IMR-90 (cell line): Measurements from ENCODE around the gene NOSTRIN. TPM values are rescaled to one million over a fixed set of nuclear protein-coding genes. Genes with fewer than 3 reads are reported as not detected.

Experiments used
- ATAC-seq: fragments of 200-7000 bp; cut with Tn5 transposase; 2 replicates; pipeline ENCODE4 v1.9.1; 2020; ENCODE audit warnings: low read depth, mild to moderate bottlenecking, moderate library complexity
- BruUV-seq: library from RNA; stranded (reverse); fragments of 400-500 nt; replicated peaks from 2 replicates; lab custom pipeline; 2021; lab: Mats Ljungman, UMichigan
- CTCF ChIA-PET: fragments of 300-600 bp; formaldehyde crosslinking; extraction: SDS; loops from one replicate; lab custom pipeline; 2021; ENCODE audit warnings: antibody characterized with exemption; lab: Yijun Ruan, JAX
- POLR2A ChIA-PET: fragments of 300-600 bp; sonication (Branson Sonifier 250); formaldehyde crosslinking; loops from one replicate; lab custom pipeline; 2022; ENCODE audit warnings: antibody characterized with exemption; ENCODE audit not compliant: unreplicated experiment; lab: Charles Lee
- DNase-seq: peaks from one replicate; pipeline ENCODE4 v3.0.0; 2013
- H2AFZ ChIP-seq: replicated peaks from 2 replicates; pipeline ENCODE3; 2013; ENCODE audit warnings: low read length, mild to moderate bottlenecking; ENCODE audit not compliant: poor library complexity
- H2AK5ac ChIP-seq: 2 replicates; pipeline ENCODE4 v1.6.1; 2013; ENCODE audit warnings: low read depth, low read length, inconsistent platforms
- H2AK9ac ChIP-seq: replicated peaks from 2 replicates; pipeline ENCODE3; 2013; ENCODE audit warnings: mild to moderate bottlenecking, low read depth, low read length, moderate library complexity; ENCODE audit not compliant: poor library complexity
- H2BK120ac ChIP-seq: 2 replicates; pipeline ENCODE4 v1.6.1; 2013; ENCODE audit warnings: low read depth, low read length, inconsistent platforms
- H2BK15ac ChIP-seq: 3 replicates; pipeline ENCODE4 v1.6.1; 2013; ENCODE audit warnings: low read depth, low read length, inconsistent platforms
- H2BK20ac ChIP-seq: 2 replicates; pipeline ENCODE4 v1.6.1; 2013; ENCODE audit warnings: low read depth, mild to moderate bottlenecking, inconsistent platforms, low read length, moderate library complexity
- H2BK5ac ChIP-seq: 2 replicates; pipeline ENCODE4 v1.6.1; 2013; ENCODE audit warnings: mild to moderate bottlenecking, low read depth, low read length, inconsistent platforms; ENCODE audit not compliant: poor library complexity, severe bottlenecking
- H3K14ac ChIP-seq: replicated peaks from 2 replicates; pipeline ENCODE4 v1.6.1; 2013; ENCODE audit warnings: low read depth, low read length, inconsistent platforms
- H3K18ac ChIP-seq: 2 replicates; pipeline ENCODE4 v1.6.1; 2013; ENCODE audit warnings: low read depth, low read length, control low read depth
- H3K23ac ChIP-seq: 2 replicates; pipeline ENCODE4 v1.6.1; 2013; ENCODE audit warnings: low read depth, low read length, inconsistent platforms
- H3K27ac ChIP-seq: 2 replicates; pipeline ENCODE4 v1.5.1; 2013; ENCODE audit warnings: mild to moderate bottlenecking, control low read depth, low read length; ENCODE audit not compliant: insufficient read depth
- H3K27me3 ChIP-seq: 2 replicates; pipeline ENCODE4 v1.6.1; 2013; ENCODE audit warnings: low read length; ENCODE audit not compliant: control insufficient read depth, insufficient read depth
- H3K36me3 ChIP-seq: 2 replicates; pipeline ENCODE4 v1.6.1; 2013; ENCODE audit warnings: low read length, mixed read lengths; ENCODE audit not compliant: control insufficient read depth, insufficient read depth
- H3K4ac ChIP-seq: 2 replicates; pipeline ENCODE4 v1.6.1; 2013; ENCODE audit warnings: low read depth, low read length, inconsistent platforms
- H3K4me1 ChIP-seq: 2 replicates; pipeline ENCODE4 v1.6.1; 2013; ENCODE audit warnings: low read length, mixed read lengths; ENCODE audit not compliant: control insufficient read depth, insufficient read depth
- H3K4me2 ChIP-seq: 2 replicates; pipeline ENCODE4 v1.6.1; 2013; ENCODE audit warnings: low read depth, mild to moderate bottlenecking, control low read depth, low read length, moderate library complexity
- H3K4me3 ChIP-seq: 2 replicates; pipeline ENCODE4 v1.5.1; 2013; ENCODE audit warnings: low read depth, mild to moderate bottlenecking, control low read depth, low read length, moderate library complexity; ENCODE audit not compliant: insufficient read depth
- H3K56ac ChIP-seq: 2 replicates; pipeline ENCODE4 v1.6.1; 2013; ENCODE audit warnings: low read length, inconsistent platforms; ENCODE audit not compliant: insufficient read depth; ENCODE audit errors: extremely low read depth
- H3K79me1 ChIP-seq, 2 experiments: 2 replicates each; pipeline ENCODE4 v1.6.1; 2013; ENCODE audit warnings: low read length in 2 of 2, inconsistent platforms in 1 of 2, low read depth in 1 of 2
- H3K9ac ChIP-seq: 2 replicates; pipeline ENCODE4 v1.6.1; 2013; ENCODE audit warnings: low read depth, low read length, control low read depth
- H3K9me1 ChIP-seq: 2 replicates; pipeline ENCODE4 v1.6.1; 2013; ENCODE audit warnings: low read length, inconsistent platforms; ENCODE audit not compliant: insufficient read depth
- H3K9me3 ChIP-seq: 2 replicates; pipeline ENCODE4 v1.6.1; 2013; ENCODE audit warnings: low read length; ENCODE audit not compliant: control insufficient read depth, insufficient read depth
- H4K20me1 ChIP-seq: 2 replicates; pipeline ENCODE4 v1.6.1; 2013; ENCODE audit warnings: low read length, inconsistent platforms; ENCODE audit not compliant: insufficient read depth
- H4K5ac ChIP-seq: 2 replicates; pipeline ENCODE4 v1.6.1; 2013; ENCODE audit warnings: mild to moderate bottlenecking, low read depth, low read length, control low read depth
- H4K8ac ChIP-seq, 2 experiments: 2 replicates each; pipeline ENCODE4 v1.6.1; 2013; ENCODE audit warnings: low read depth in 2 of 2, low read length in 2 of 2, control low read depth in 1 of 2, inconsistent platforms in 1 of 2
- H4K91ac ChIP-seq: 2 replicates; pipeline ENCODE4 v1.6.1; 2013; ENCODE audit warnings: low read depth, low read length, inconsistent platforms; ENCODE audit not compliant: insufficient read depth
- BHLHE40 ChIP-seq: fragments of 150-350 bp; IDR thresholded peaks from 2 replicates; pipeline ENCODE4 v1.6.1; 2016; ENCODE audit warnings: mild to moderate bottlenecking, low read depth, low read length
- CEBPB ChIP-seq: IDR thresholded peaks from 2 replicates; pipeline ENCODE4 v1.6.1; 2012; ENCODE audit warnings: low read depth, low read length, improper control_type of control experiment
- ELK1 ChIP-seq: fragments of 150-350 bp; IDR thresholded peaks from 2 replicates; pipeline ENCODE4 v1.6.1; 2016; ENCODE audit warnings: low read depth, mild to moderate bottlenecking, low read length, moderate library complexity, borderline replicate concordance
- FOS ChIP-seq: fragments of 150-350 bp; IDR thresholded peaks from 2 replicates; pipeline ENCODE4 v1.6.1; 2016; ENCODE audit warnings: low read depth, low read length
- MAZ ChIP-seq: IDR thresholded peaks from 2 replicates; pipeline ENCODE4 v1.6.1; 2012; ENCODE audit warnings: low read depth, mild to moderate bottlenecking, low read length, improper control_type of control experiment, moderate library complexity, borderline replicate concordance
- MXI1 ChIP-seq: IDR thresholded peaks from 2 replicates; pipeline ENCODE4 v1.6.1; 2012; ENCODE audit warnings: low read depth, mild to moderate bottlenecking, low read length, moderate library complexity, borderline replicate concordance
- POLR2A ChIP-seq: IDR thresholded peaks from 2 replicates; pipeline ENCODE4 v1.6.1; 2012; ENCODE audit warnings: mild to moderate bottlenecking, low read depth, low read length
- RAD21 ChIP-seq: IDR thresholded peaks from 2 replicates; pipeline ENCODE4 v1.6.1; 2012; ENCODE audit warnings: low read length, improper control_type of control experiment
- SMC3 ChIP-seq: fragments of 150-350 bp; IDR thresholded peaks from 2 replicates; pipeline ENCODE4 v1.6.1; 2016; ENCODE audit warnings: low read depth, mild to moderate bottlenecking, antibody characterized with exemption, low read length, moderate library complexity
- USF2 ChIP-seq: fragments of 150-350 bp; IDR thresholded peaks from 2 replicates; pipeline ENCODE4 v1.6.1; 2017; ENCODE audit warnings: mild to moderate bottlenecking, antibody characterized with exemption, low read length, low read depth
- WGBS, 2 experiments: methylation state at CpG; one replicate each; pipeline versions ENCODE4 v1.1.5 to v1.1.7; 2013; ENCODE audit warnings: missing lambda C conversion rate in 2 of 2; ENCODE audit not compliant: insufficient read length in 1 of 2; ENCODE audit errors: extremely low coverage in 2 of 2; 5-methylcytosine and 5-hydroxymethylcytosine counted together
- dilution Hi-C: fragments of 300-500 bp; cut with HindIII; formaldehyde crosslinking; loops from one replicate; pipeline ENCODE4 v1.14.3; 2018; ENCODE audit warnings: low sequenced_read_pairs; ENCODE audit not compliant: unreplicated experiment
- in situ Hi-C: fragments of 300-500 bp; cut with MboI; formaldehyde crosslinking; loops from 3 replicates; pipeline ENCODE4 v1.14.3; 2019; ENCODE audit warnings: low sequenced_read_pairs, inconsistent platforms, mixed read lengths
- intact Hi-C: fragments of 100-400 bp; cut with micrococcal nuclease; formaldehyde crosslinking; loops from 2 replicates; pipeline ENCODE4 v1.10.0; 2022
- polyA plus RNA-seq, 3 experiments: library from polyadenylated mRNA; depleted of rRNA; stranded (reverse); fragments of >200 nt; gene quantifications; 2 replicates each; pipeline ENCODE4 v1.2.3, GENCODE V29; 2012; ENCODE audit warnings: low replicate concordance in 1 of 3
- total RNA-seq: library from RNA; depleted of rRNA; stranded (reverse); fragments of >200 nt; gene quantifications from 2 replicates; pipeline ENCODE4 v1.2.3, GENCODE V29; 2012

Gene NOSTRIN
- total and polyA plus RNA-seq, 2 of the 4 experiments (the other 2 are of a cell fraction): 0.15 to 0.18 TPM

- Histone ChIP-seq H3K9ac (no peak overlapping the region), H4K20me1 (no peaks in the 10 kb centered on the region), H4K91ac (no peak overlapping the region), H3K14ac (no peak overlapping the region), H2AK9ac (no peak overlapping the region), H3K79me1 (no peaks in the 10 kb centered on the region), H2BK120ac (no peak overlapping the region), H3K4ac (no peak overlapping the region), H3K9me3 (no peaks in the 10 kb centered on the region), H3K23ac (no peak overlapping the region), H4K5ac (no peak overlapping the region), H3K4me2 (peak overlapping the region; percentile 82; the same call in 1 of the 2 replicates), H2BK20ac (no peak overlapping the region), H3K18ac (no peak overlapping the region), H2AK5ac (no peak overlapping the region), H3K4me1 (no peaks in the 10 kb centered on the region), H3K56ac (no peak overlapping the region), H3K4me3 (peak overlapping the region; percentile 15), H3K27me3 (peaks cover 16% of the 10 kb centered on the region), H3K9me1 (no peaks in the 10 kb centered on the region; the same call in 1 of the 2 replicates), H3K36me3 (no peaks in the 10 kb centered on the region), H2BK5ac (no peak overlapping the region), H2AFZ (no peak overlapping the region), H3K27ac (no peak overlapping the region), H4K8ac (no peak overlapping the region), H2BK15ac (no peak overlapping the region)
- ChIA-PET POLR2A (no interaction called here), CTCF (no interaction called here)
- dilution Hi-C loops: no loop called here
- WGBS, 2 experiments: no CpG with 5 or more reads among the region's 6 CpGs
- intact Hi-C loops: loop anchor here (10.0 kb wide), 1 partner anchor 778 kb away; no protein-coding TSS in a partner anchor
- BruUV-seq: no TSS peak
- no peak for DNase-seq
- ATAC-seq: no peak
- in situ Hi-C loops: no loop called here
- no peak for TF ChIP-seq USF2
- no peak for TF ChIP-seq MXI1
- no peak for TF ChIP-seq MAZ
- TF ChIP-seq BHLHE40: no peak
- no peak for TF ChIP-seq CEBPB
- TF ChIP-seq SMC3: no peak
- no peak for TF ChIP-seq POLR2A
- no peak for TF ChIP-seq FOS
- TF ChIP-seq RAD21: no peak
- TF ChIP-seq ELK1: no peak
Observed at GRCh38 chr2:168912466-168912865, 110.0 kb downstream of the NOSTRIN start.
